H1 (cell line): Measurements from ENCODE around the gene MYF5.

Experiments used
- BRCA1 ChIP-seq: IDR thresholded peaks from 2 replicates; pipeline ENCODE4 v1.6.1; 2012; ENCODE audit warnings: low read depth, low read length, improper control_type of control experiment
- CHD2 ChIP-seq: IDR thresholded peaks from 2 replicates; pipeline ENCODE4 v1.6.1; 2012; ENCODE audit warnings: low read length, improper control_type of control experiment
- CTCF ChIP-seq, 3 experiments: IDR thresholded peaks; 1 replicate in 2 of 3; 2 replicates in 1 of 3; pipeline versions ENCODE4 v1.5.1 to v1.6.1; 2011; ENCODE audit warnings: low read length in 3 of 3, mild to moderate bottlenecking in 3 of 3, inconsistent platforms in 2 of 3, low read depth in 1 of 3, moderate library complexity in 1 of 3; ENCODE audit not compliant: insufficient read depth in 1 of 3; ENCODE audit errors: control extremely low read depth in 1 of 3
- JUND ChIP-seq: IDR thresholded peaks from 2 replicates; pipeline ENCODE4 v1.6.1; 2011; ENCODE audit warnings: mild to moderate bottlenecking, improper control_type of control experiment, low read length
- POLR2A ChIP-seq, 2 experiments: IDR thresholded peaks; 1 replicate in 1 of 2; 2 replicates in 1 of 2; pipeline ENCODE4 v1.6.1; 2011; ENCODE audit warnings: low read depth in 2 of 2, low read length in 2 of 2, mild to moderate bottlenecking in 2 of 2; ENCODE audit errors: control extremely low read depth in 1 of 2
- YY1 ChIP-seq: IDR thresholded peaks from 2 replicates; pipeline ENCODE4 v1.6.1; 2011; ENCODE audit warnings: low read depth, mild to moderate bottlenecking, low read length

GRCh38 chr12:80756875-80757274, 40.2 kb downstream of the MYF5 start:
- TF ChIP-seq JUND (no peak), YY1 (no peak), POLR2A (IDR thresholded peaks at IDR 0.05; ENCODE audit: control extremely low read depth in 1 of 2, low read depth in 2 of 2, low read length in 2 of 2) (no peak), BRCA1 (no peak), CHD2 (no peak), CTCF (IDR thresholded peaks at IDR 0.05; ENCODE audit: control extremely low read depth in 1 of 3, insufficient read depth in 1 of 3, low read depth in 1 of 3, low read length in 3 of 3) (no peak)
